IPS-NIHi7 (cell line): ENCODE results near the gene JAM3.
"Not testable (repeated sequence)": the region's sequence is repeated elsewhere in the genome, so short reads cannot be mapped to it uniquely, and the experiment has no call there.

Experiments
- DNase-seq: peaks from one replicate; pipeline ENCODE4 v3.0.0; 2012; ENCODE audit warnings: mixed read lengths; ENCODE audit errors: extremely low spot score

JAM3 gene

DNA sequence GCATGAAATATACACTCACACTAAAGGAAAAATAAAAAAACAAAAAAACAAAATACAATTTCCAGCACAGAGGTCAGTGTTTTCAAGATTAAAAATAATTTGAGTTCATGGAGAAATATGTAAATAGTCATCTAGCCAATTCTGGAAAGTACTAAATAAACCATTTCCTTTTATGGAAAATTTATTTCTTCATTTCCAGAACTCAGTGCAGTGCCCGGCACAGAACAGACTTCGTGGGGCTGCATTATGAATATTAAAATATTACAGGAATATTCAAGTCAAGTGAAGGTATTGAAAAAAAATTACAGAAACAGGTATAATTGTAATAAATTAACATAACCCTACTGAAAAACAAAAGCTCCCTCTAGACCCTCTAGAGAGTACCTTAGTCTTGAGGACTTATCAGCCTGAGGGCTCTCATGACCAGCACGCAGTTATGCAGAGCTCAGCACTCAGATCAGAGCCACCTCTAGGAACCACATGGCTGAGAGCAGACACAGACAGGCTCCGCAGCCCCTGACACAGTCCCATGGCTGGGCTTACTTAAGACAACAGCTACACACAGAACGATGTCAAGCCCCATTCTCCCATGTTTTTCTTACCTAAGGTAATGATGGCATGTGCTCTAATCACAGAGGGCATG, 109.3 kb downstream of the JAM3 start:
- DNase-seq, result no peak

DNA sequence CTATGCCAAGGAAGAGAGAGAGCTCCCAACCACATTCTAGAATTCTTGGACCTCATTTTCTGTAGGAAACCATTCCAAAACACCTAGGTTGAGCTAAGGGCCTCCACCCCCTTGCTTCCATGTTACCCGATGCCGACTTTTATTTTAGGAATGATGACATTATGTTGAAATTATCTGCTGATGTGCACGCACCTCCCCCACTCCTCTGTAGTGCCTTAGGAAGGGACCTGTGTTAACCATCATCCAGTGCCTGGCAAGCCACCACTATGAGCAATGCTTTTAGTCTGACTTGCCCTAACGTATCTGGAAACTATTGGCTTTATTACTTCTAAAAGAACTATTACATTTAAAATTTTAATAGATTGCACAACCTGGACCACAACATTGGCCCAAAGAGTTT, 112.8 kb downstream of the JAM3 start:
- no peak for DNase-seq

DNA sequence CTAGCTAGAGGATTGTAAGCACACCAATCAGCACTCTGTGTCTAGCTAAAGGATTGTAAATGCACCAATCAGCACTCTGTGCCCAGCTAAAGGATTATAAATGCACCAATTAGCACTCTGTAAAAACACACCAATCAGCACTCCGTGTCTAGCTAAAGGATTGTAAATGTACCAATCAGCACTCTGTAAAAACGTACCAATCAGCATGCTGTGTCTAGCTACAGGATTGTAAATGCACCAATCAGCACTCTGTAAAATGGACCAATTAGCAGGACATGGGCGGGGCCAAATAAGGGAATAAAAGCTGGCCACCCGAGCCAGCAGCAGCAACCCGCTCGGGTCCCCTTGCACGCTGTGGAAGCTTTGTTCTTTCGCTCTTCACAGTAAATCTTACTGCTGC, 119.2 kb downstream of the JAM3 start:
- DNase-seq, result not testable (repeated sequence)

DNA sequence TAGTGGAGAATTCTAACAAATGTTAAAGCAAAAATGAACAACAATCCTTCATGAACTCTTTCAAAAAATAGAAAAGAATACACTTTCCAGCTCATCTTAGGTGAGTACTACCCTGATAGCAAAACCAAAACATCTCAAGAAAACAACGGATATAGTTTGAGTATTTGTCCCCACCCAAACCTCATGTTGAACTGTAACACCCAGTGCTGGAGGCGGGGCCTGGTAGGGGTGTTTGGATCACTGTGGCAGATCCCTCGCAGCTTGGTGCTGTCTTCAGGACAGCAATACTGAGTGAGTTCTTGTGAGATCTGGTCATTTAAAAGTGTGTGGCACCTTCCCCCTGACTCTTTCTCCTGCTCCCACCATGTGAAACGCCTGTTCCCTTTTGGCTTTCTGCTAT, 127.9 kb downstream of the JAM3 start:
- no peak for DNase-seq

DNA sequence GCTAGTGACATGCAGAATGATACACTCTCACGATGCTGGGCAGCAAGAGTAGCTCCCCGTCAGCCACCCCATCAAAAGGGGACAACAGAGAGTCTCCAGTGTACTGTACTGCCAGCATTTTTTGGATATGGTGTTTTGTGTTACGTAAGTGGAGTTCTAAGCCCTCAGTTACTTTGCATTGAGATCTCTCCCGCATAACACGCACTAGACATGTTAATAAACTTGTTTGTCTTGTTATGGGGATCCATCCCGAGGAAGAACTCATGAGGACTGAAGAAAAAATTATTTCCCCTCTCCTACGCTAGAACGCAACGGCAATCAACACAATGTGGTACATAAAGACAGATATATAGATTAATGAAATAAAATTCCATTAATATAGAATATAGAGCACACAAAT, 130.7 kb downstream of the JAM3 start:
- DNase-seq, result no peak

DNA sequence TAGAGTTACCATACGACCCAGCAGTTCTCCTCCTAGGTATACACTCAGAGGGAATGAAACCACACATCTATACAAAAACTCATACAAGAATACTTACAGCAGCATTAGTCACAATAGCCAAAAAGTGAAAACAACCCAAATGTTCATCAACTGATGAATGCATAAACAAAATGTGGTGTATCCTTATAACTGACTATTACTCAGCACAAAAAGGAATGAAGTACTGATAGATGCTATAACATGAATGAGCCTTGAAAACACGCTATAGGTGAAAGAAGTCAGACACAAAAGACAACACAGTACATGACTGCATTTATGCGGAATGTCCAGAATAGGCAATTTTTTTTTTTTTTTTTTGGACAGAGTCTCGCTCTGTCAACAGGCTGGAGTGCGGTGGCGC, 131.8 kb downstream of the JAM3 start:
- no peak for DNase-seq
